Left lung (tissue), 10 donors: Measurements from ENCODE around the gene IL22RA2. TPM values are rescaled to one million over a fixed set of nuclear protein-coding genes. Genes with fewer than 3 reads are reported as not detected.

Source experiments
- ATAC-seq: fragments of 200-7000 bp; cut with Tn5 transposase; one replicate; pipeline ENCODE4 v1.9.1; 2020; ENCODE audit warnings: moderate library complexity
- DNase-seq, 4 donors: peaks; one replicate each; pipeline ENCODE4 v3.0.0-alpha.2; 2013 to 2020
- H3K27ac ChIP-seq, 2 donors: fragments of 200-600 bp; sonication (generic) in 1 of 2; one replicate each; pipeline versions ENCODE4 v1.5.0 to v1.8.0; 2020 to 2021
- H3K27me3 ChIP-seq, 2 donors: fragments of 200-600 bp; sonication (generic) in 1 of 2; one replicate each; pipeline versions ENCODE4 v1.5.0 to v1.8.0; 2020 to 2021
- H3K36me3 ChIP-seq, 2 donors: fragments of 200-600 bp; sonication (generic) in 1 of 2; one replicate each; pipeline versions ENCODE4 v1.5.0 to v1.8.0; 2020 to 2021
- H3K4me1 ChIP-seq, 2 donors: fragments of 200-600 bp; one replicate each; pipeline ENCODE4 v1.8.0; 2021
- H3K4me3 ChIP-seq, 2 donors: fragments of 200-600 bp; sonication (generic) in 1 of 2; one replicate each; pipeline versions ENCODE4 v1.5.0 to v1.8.0; 2020 to 2021; ENCODE audit warnings: mild to moderate bottlenecking in 1 of 2
- H3K9me3 ChIP-seq, 2 donors: fragments of 200-600 bp; sonication (generic) in 1 of 2; one replicate each; pipeline versions ENCODE4 v1.5.0 to v1.8.0; 2020 to 2021
- CTCF ChIP-seq, 2 donors: fragments of 200-600 bp; sonication (generic) in 1 of 2; IDR thresholded peaks; one replicate each; pipeline versions ENCODE4 v1.5.0 to v1.8.0; 2021; ENCODE audit warnings: antibody characterized with exemption in 2 of 2
- intact Hi-C, 2 donors: fragments of 100-400 bp; cut with DNase I; formaldehyde crosslinking; loops; one replicate each; pipeline versions ENCODE4 v1.11.2 to v1.14.2; 2022
- polyA plus RNA-seq, 6 donors: library from polyadenylated mRNA; unstranded; fragments of 120-200 nt; gene quantifications; one replicate each; pipeline ENCODE4 v1.2.1, GENCODE V29; 2013; ENCODE audit not compliant: insufficient read length in 6 of 6
- total RNA-seq, 2 donors: library from RNA; stranded (reverse); fragmentation: NEBNext Ultra II Directional; extraction: Animal tissue kit (Norgen Biotek cat#: 25700); gene quantifications; one replicate each; pipeline ENCODE4 v1.2.1, GENCODE V29; 2021
- donor health status: DM: no; HTN: yes; CAD: no.
- donor health status: DM: no; HTN: no; CAD: no.

Gene IL22RA2
- total and polyA plus RNA-seq, 8 donors: not detected

GRCh38 chr6:137106183-137106582 lies 67.3 kb downstream of the IL22RA2 start:
- no peak for ATAC-seq
- Histone ChIP-seq H3K4me1 (no peaks in the 10 kb centered on the region), H3K9me3 (no peaks in the 10 kb centered on the region), H3K27me3 (no peaks in the 10 kb centered on the region), H3K4me3 (no peak overlapping the region), H3K27ac (no peak overlapping the region), H3K36me3 (no peaks in the 10 kb centered on the region)
- DNase-seq: no peak
- TF ChIP-seq CTCF (IDR thresholded peaks at IDR 0.05): no peak
- intact Hi-C loops: no loop called here

GRCh38 chr6:137105375-137105774 lies 68.1 kb downstream of the IL22RA2 start:
- Histone ChIP-seq H3K27me3 (no peaks in the 10 kb centered on the region), H3K36me3 (no peaks in the 10 kb centered on the region), H3K4me1 (no peaks in the 10 kb centered on the region), H3K27ac (no peak overlapping the region), H3K4me3 (no peak overlapping the region), H3K9me3 (no peaks in the 10 kb centered on the region)
- TF ChIP-seq CTCF (IDR thresholded peaks at IDR 0.05): no peak
- DNase-seq (no peak), ATAC-seq (no peak)
- intact Hi-C loops: no loop called here

GRCh38 chr6:137104926-137105325 lies 68.5 kb downstream of the IL22RA2 start:
- Histone ChIP-seq H3K4me1 (no peaks in the 10 kb centered on the region), H3K36me3 (no peaks in the 10 kb centered on the region), H3K9me3 (no peaks in the 10 kb centered on the region), H3K4me3 (no peak overlapping the region), H3K27me3 (no peaks in the 10 kb centered on the region), H3K27ac (no peak overlapping the region)
- DNase-seq: no peak
- no peak for ATAC-seq
- no peak for TF ChIP-seq CTCF (IDR thresholded peaks at IDR 0.05)
- intact Hi-C loops: no loop called here

- Histone ChIP-seq H3K27me3 (no peaks in the 10 kb centered on the region), H3K36me3 (no peaks in the 10 kb centered on the region), H3K4me1 (no peaks in the 10 kb centered on the region), H3K4me3 (no peak overlapping the region), H3K9me3 (no peaks in the 10 kb centered on the region), H3K27ac (no peak overlapping the region)
- no peak for DNase-seq
- no peak for ATAC-seq
- no peak for TF ChIP-seq CTCF (IDR thresholded peaks at IDR 0.05)
- intact Hi-C loops: no loop called here
Measured at GRCh38 chr6:137102851-137103492, 70.5 kb downstream of the IL22RA2 start.

GRCh38 chr6:137102050-137102848 lies 71.2 kb downstream of the IL22RA2 start:
- intact Hi-C loops: no loop called here
- H3K4me1 ChIP-seq: no peaks in the 10 kb centered on the region
- H3K9me3 ChIP-seq: no peaks in the 10 kb centered on the region
- H3K27ac ChIP-seq: no peak overlapping the region
- H3K36me3 ChIP-seq: no peaks in the 10 kb centered on the region
- DNase-seq (no peak), ATAC-seq (no peak)
- H3K4me3 ChIP-seq: no peak overlapping the region
- H3K27me3 ChIP-seq: no peaks in the 10 kb centered on the region
- TF ChIP-seq CTCF (IDR thresholded peaks at IDR 0.05): no peak
